ENCODE results near the gene COQ8A. TPM values are rescaled to one million over a fixed set of nuclear protein-coding genes. Genes with fewer than 3 reads are reported as not detected.
"Not testable (repeated sequence)": the region's sequence is repeated elsewhere in the genome, so short reads cannot be mapped to it uniquely, and the experiment has no call there.

Gene COQ8A
- total RNA-seq, 8 experiments from 2014 or later, result 12.8 to 31.6 (median 22.9) TPM

DNA sequence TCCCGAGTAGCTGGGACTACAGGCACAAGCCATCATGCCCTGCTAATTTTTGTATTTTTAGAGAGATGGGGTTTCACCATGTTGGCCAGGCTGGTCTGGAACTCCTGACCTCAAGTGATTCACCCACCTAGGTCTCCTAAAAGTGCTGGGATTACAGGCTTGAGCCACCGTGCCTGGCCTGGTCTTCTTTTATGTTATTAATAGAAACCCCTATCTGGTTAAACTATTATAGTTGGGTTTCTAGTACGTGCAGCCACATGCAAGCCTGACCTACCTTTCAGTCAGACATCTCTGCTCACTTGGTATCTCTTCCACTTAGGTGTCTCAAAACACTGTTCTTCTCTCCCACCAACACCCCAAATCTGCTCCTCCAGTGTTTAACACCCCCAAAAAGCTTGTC is 35.3 kb upstream of the COQ8A start:
- Histone ChIP-seq H3K4me3 (no peak overlapping the region), H3K4me1 (replicated peaks in 1 of 2) (no peaks in the 10 kb centered on the region), H3K27ac (no peak overlapping the region)
- no peak for ATAC-seq (replicated peaks in 6 of 8)
- 83 to 100% (median 95%) methylated on average over 1 to 3 of the region's 3 CpGs; no CpG with 5 or more reads in 6 of the 10 experiments for WGBS, 10 experiments
- in situ Hi-C loops (cut with MboI; ENCODE audit: low pct_unique_long_range_greater_than_20kb in 2 of 9, low sequenced_read_pairs in 9 of 9, unreplicated experiment in 9 of 9), result no loop called here

DNA sequence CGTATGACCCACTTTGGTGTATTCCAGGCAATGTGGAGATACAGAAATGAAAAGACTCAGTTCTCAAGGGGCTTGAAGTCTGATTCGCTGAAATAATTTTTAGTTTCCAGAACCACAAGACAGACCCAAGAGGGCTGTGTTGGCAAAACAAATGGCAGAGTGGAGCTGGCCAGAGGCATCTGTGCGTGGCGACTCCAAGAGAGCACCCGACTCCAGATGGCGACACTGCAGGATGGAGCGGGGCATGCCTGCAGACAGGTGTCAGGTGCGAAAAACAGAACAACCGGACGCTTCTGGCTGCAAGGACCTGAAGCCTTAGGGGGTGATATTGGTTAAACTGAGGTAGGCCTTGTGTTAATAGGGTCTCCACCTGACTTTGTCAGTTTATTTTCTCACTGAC is 31.7 kb upstream of the COQ8A start:
- in situ Hi-C loops (cut with MboI; ENCODE audit: low pct_unique_long_range_greater_than_20kb in 2 of 9, low sequenced_read_pairs in 9 of 9, unreplicated experiment in 9 of 9), result no loop called here
- ATAC-seq (replicated peaks in 6 of 8), result no peak
- no peaks in the 10 kb centered on the region for H3K4me1 ChIP-seq (replicated peaks in 1 of 2)
- no peak overlapping the region for H3K4me3 ChIP-seq
- WGBS, 10 experiments, result 50 to 100% (median 96%) methylated on average over 1 to 10 of the region's 10 CpGs; no CpG with 5 or more reads in 2 of the 10 experiments
- H3K27ac ChIP-seq, result no peak overlapping the region

DNA sequence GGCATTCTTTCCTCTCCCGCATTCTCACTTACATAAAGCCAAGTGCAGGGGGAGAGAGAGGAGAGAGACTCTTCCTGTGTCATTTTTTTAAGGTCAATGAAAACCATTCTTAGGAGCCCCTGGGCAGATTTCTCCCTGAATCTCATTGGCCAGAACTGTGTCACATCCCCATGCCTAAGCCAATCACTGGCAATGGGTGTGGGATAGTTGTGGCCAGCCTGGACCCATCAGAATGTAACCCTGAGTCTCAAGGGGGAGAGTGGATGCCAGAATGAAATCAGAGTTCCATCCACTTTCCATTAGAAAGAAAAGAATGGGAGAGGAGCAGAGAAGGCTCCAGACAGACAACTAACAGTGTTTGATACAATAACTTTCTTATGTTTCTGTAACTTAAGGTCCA is 31.2 kb upstream of the COQ8A start:
- in situ Hi-C loops (cut with MboI; ENCODE audit: low pct_unique_long_range_greater_than_20kb in 2 of 9, low sequenced_read_pairs in 9 of 9, unreplicated experiment in 9 of 9), result no loop called here
- no peak overlapping the region for H3K27ac ChIP-seq
- ATAC-seq (replicated peaks in 6 of 8), result peak in 1 of 8 experiments; percentile 35
- no peaks in the 10 kb centered on the region for H3K4me1 ChIP-seq (replicated peaks in 1 of 2)
- 17 to 100% (median 100%) methylated on average over 1 of the region's 1 CpG; no CpG with 5 or more reads in 4 of the 10 experiments for whole genome bisulfite sequencing, 10 experiments
- no peak overlapping the region for H3K4me3 ChIP-seq

DNA sequence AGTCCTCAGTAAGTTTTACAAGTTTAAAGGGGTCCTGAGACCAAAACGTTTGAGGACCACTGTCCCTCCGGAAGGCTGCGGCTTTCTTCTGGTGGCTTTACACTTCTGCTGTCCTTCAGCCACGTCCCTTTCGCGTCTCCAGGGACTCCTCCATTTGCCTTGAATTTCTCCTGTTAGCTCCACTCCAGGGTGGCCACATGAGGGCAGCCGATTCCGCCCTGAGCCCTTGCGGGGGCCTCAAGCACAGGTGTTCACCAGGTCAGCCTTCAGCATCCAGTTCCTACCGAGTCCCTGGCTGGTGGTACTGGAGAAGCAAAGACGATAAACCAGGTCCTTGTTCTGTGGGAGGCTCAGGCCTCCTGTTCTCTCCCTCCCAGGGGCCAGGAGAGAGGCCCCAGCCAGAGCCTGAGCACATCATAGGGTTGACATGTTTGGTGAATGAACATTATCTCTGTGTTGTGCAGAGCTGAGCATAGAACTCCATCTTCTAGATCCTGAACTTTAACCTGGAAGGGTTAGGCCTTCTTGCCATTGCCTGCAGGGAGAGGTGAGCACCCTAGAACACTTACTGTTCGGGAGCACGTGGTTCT is 27.4 kb upstream of the COQ8A start:
- ATAC-seq (replicated peaks in 6 of 8), result peak; percentile 22 to 74 (median 54)
- H3K4me1 ChIP-seq (replicated peaks in 1 of 2), result no peaks in the 10 kb centered on the region
- H3K4me3 ChIP-seq, result no peak overlapping the region
- in situ Hi-C loops (cut with MboI; ENCODE audit: low pct_unique_long_range_greater_than_20kb in 2 of 9, low sequenced_read_pairs in 9 of 9, unreplicated experiment in 9 of 9), result no loop called here
- WGBS, 10 experiments, result 45 to 80% (median 57%) methylated on average over 4 to 13 of the region's 13 CpGs; no CpG with 5 or more reads in 2 of the 10 experiments
- no peak overlapping the region for H3K27ac ChIP-seq

DNA sequence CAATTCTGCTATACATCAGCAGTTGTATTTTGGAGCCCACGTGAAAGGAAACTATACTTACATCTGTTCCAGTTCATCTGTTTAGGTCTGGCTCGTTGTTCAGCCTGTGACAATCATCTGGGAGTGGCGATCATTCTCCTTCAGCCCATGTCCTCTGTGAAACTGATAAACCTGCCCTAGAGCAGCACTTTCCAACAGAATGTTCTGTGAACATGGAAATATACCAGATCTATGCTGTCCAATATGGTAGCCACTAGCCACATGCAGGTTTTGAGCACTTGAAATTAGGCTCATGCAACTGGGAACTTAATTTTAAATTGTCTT is 24.5 kb upstream of the COQ8A start:
- H3K4me1 ChIP-seq (replicated peaks in 1 of 2), result no peaks in the 10 kb centered on the region
- no peak overlapping the region for H3K27ac ChIP-seq
- ATAC-seq (replicated peaks in 6 of 8), result no peak
- H3K4me3 ChIP-seq, result no peak overlapping the region
- WGBS, 10 experiments, result 0 to 100% (median 73%) methylated on average over 1 to 3 of the region's 3 CpGs
- in situ Hi-C loops (cut with MboI; ENCODE audit: low pct_unique_long_range_greater_than_20kb in 2 of 9, low sequenced_read_pairs in 9 of 9, unreplicated experiment in 9 of 9), result no loop called here

DNA sequence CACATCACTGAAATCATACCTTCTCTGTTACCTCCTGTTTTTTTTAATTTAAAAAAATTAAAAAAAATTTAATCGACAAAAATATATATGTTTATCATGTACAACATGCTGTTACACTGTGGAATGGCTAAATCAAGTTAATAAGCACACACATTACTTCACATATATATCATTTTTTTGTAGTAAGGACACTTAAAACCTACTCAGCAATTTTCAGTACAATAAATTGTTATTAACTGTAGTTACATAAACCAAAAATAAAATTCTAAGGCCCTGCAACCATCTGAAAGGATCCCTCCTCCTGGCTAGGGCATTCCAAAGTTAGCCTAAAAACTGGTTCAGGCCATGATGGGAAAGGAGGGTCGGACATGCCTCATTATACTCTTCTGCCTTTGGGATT is 23.6 kb upstream of the COQ8A start:
- ATAC-seq (replicated peaks in 6 of 8), result no peak
- Histone ChIP-seq H3K27ac (no peak overlapping the region), H3K4me3 (no peak overlapping the region), H3K4me1 (replicated peaks in 1 of 2) (no peaks in the 10 kb centered on the region)
- in situ Hi-C loops (cut with MboI; ENCODE audit: low pct_unique_long_range_greater_than_20kb in 2 of 9, low sequenced_read_pairs in 9 of 9, unreplicated experiment in 9 of 9), result no loop called here
- 43 to 100% (median 71%) methylated on average over 1 to 2 of the region's 2 CpGs for WGBS, 10 experiments

DNA sequence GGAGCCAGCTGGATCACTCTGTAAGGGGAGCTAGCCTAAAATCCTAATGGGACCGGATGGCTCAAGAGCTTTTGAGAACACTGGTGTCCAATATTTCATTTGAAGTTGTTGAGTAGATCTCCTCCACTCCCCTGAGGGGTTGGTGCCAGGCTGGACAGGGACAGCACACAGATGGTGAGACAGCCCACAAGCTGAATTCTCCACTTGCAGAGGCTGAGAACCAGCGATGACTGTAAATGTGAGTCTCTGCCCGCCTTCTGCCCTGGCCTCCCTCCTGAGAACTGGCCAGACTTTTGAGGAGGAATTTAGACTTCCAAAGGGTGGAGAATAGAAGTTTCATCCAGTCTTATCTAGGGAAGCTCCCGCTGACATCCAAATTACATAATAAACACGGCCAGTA is 20.5 kb upstream of the COQ8A start:
- no peak overlapping the region for H3K27ac ChIP-seq
- in situ Hi-C loops (cut with MboI; ENCODE audit: low pct_unique_long_range_greater_than_20kb in 2 of 9, low sequenced_read_pairs in 9 of 9, unreplicated experiment in 9 of 9), result no loop called here
- 63 to 100% (median 90%) methylated on average over 1 to 5 of the region's 5 CpGs; no CpG with 5 or more reads in 2 of the 10 experiments for WGBS, 10 experiments
- no peak for ATAC-seq (replicated peaks in 6 of 8)
- no peaks in the 10 kb centered on the region for H3K4me1 ChIP-seq (replicated peaks in 1 of 2)
- H3K4me3 ChIP-seq, result no peak overlapping the region

DNA sequence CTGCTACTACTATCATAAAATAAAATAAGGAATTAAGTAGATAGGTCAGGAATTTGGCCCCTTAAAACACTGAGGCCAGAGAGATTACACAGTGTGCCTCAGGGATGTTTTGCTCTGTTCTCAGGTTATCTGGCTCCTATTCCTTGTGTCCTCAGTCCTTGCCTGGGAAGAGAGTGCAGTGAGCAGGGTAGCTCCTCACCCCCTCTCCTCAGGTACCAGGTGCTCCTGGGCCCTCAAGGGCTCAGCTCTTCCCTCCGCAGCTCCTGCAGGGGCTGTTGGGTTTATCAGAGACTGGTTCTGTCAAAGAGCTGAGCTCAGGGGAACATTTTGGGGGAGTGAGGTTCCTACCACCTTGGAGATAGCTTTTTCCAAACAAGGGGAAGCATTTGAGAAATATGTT is 20.1 kb upstream of the COQ8A start:
- no peak for ATAC-seq (replicated peaks in 6 of 8)
- Histone ChIP-seq H3K4me1 (replicated peaks in 1 of 2) (no peaks in the 10 kb centered on the region), H3K4me3 (no peak overlapping the region), H3K27ac (no peak overlapping the region)
- WGBS, 10 experiments, result 33 to 100% (median 84%) methylated on average over 1 of the region's 1 CpG; no CpG with 5 or more reads in 6 of the 10 experiments
- in situ Hi-C loops (cut with MboI; ENCODE audit: low pct_unique_long_range_greater_than_20kb in 2 of 9, low sequenced_read_pairs in 9 of 9, unreplicated experiment in 9 of 9), result no loop called here

DNA sequence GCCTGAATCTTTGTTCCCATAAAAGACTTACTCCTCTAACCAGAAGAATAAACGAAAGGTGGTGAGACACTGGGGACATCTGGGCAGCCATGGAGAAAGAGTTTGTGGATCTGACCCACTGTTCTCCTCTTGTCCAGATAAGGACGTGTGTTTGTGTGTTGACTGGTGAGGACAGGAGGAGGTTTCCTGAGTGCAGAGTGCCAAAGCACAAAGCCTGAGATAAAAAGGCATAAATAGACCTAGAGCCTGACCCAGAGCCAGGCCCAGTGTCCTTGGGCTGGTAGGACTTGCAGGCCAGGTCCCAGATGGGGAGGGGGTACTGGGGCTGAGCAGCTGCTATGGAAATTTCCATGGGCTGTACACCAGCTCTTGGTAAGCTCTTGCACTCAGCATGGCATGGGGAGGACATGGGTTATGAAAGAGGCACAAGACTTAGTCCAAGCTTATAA is 19.6 kb upstream of the COQ8A start:
- Histone ChIP-seq H3K4me1 (replicated peaks in 1 of 2) (no peaks in the 10 kb centered on the region), H3K4me3 (no peak overlapping the region), H3K27ac (no peak overlapping the region)
- ATAC-seq (replicated peaks in 6 of 8), result no peak
- in situ Hi-C loops (cut with MboI; ENCODE audit: low pct_unique_long_range_greater_than_20kb in 2 of 9, low sequenced_read_pairs in 9 of 9, unreplicated experiment in 9 of 9), result no loop called here
- 0 to 100% (median 56%) methylated on average over 1 to 2 of the region's 2 CpGs; no CpG with 5 or more reads in 3 of the 10 experiments for WGBS, 10 experiments

DNA sequence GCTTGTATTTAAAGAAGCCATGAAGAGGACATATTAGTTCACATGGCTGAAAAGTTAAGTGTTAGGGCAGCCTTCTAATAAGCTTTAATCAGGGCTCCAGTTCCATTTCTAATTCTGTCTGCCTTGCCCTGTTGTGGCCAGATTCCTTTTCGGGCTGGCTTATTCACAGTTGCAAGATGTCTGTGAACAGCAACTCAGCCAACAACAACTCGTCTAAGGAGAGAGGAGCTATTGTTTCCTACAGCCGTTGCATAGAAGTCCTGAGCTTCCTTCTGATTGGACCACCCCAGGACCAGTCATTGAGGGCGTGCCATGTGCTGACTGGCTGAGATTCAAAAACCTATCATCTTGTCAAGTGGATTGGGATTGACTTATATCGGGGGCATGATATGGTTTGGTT is 18.6 kb upstream of the COQ8A start:
- no peak overlapping the region for H3K27ac ChIP-seq
- H3K4me3 ChIP-seq, result no peak overlapping the region
- 43 to 100% (median 82%) methylated on average over 1 to 5 of the region's 5 CpGs; no CpG with 5 or more reads in 4 of the 10 experiments for WGBS, 10 experiments
- ATAC-seq (replicated peaks in 6 of 8), result no peak
- no peaks in the 10 kb centered on the region for H3K4me1 ChIP-seq (replicated peaks in 1 of 2)
- in situ Hi-C loops (cut with MboI; ENCODE audit: low pct_unique_long_range_greater_than_20kb in 2 of 9, low sequenced_read_pairs in 9 of 9, unreplicated experiment in 9 of 9), result no loop called here

DNA sequence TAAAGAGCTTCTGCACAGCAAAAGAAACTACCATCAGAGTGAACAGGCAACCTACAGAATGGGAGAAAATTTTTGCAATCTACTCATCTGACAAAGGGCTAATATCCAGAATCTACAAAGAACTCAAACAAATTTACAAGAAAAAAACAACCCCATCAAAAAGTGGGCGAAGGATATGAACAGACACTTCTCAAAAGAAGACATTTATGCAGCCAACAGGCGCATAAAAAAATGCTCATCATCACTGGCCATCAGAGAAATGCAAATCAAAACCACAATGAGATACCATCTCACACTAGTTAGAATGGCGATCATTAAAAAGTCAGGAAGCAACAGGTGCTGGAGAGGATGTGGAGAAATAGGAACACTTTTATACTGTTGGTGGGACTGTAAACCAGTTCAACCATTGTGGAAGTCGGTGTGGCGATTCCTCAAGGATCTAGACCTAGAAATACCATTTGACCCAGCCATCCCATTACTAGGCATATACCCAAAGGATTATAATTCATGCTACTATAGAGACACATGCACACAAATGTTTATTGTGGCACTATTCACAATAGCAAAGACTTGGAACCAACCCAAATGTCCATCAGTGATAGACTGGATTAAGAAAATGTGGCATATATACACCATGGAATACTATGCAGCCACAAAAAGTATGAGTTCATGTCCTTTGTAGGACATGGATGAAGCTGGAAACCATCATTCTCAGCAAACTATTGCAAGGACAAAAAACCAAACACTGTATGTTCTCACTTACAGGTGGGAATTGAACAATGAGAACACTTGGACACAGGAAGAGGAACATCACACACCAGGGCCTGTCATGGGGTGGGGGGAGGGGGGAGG is 10.6 kb upstream of the COQ8A start:
- not testable (repeated sequence) for ATAC-seq (replicated peaks in 6 of 8); H3K4me3 ChIP-seq; H3K4me1 ChIP-seq (replicated peaks in 1 of 2); H3K27ac ChIP-seq
- no CpG with 5 or more reads among the region's 5 CpGs for WGBS, 10 experiments
- in situ Hi-C loops (cut with MboI; ENCODE audit: low pct_unique_long_range_greater_than_20kb in 2 of 9, low sequenced_read_pairs in 9 of 9, unreplicated experiment in 9 of 9), result loop anchor here in 1 of 9 experiments (25.0 kb wide), 1 partner anchor 292 kb away; no protein-coding TSS in a partner anchor

DNA sequence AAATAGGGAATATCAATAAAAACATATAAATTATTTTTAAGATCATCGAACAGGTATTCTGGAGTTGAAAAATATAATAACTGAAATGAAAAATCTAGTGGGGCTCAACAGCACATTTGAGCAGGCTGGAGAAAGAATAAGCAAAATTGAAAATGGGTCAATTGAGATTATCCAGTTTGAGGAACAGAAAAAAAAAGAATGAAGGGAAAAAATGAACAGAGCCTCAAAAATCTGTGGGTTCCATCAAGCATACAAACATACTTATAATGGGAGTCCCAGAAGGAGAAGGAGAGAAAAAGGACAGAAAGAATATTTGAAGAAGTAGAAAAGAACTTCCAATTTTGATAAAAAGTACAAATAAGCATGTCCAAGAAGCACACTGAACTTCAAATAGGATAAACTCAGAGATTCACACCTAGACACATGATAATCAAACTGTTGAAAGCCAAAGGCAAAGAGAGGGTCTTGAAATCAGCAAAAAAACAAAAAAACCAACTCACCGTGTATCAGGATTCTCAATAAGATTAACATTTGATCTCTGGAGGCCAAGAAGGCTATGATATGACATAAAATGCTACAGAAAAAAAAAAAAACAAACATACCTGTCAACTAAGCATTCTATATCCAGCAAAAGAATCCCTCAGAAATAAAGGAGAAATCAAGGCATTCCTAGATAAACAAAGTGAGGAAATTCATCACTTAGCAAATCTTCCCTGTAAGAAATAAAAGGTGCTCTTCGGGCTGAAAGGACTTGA is 5.4 kb upstream of the COQ8A start:
- no peak for ATAC-seq (replicated peaks in 6 of 8)
- 18 to 96% (median 66%) methylated on average over 3 of the region's 3 CpGs for WGBS, 10 experiments
- in situ Hi-C loops (cut with MboI; ENCODE audit: low pct_unique_long_range_greater_than_20kb in 2 of 9, low sequenced_read_pairs in 9 of 9, unreplicated experiment in 9 of 9), result loop anchor here in 1 of 9 experiments (25.0 kb wide), 1 partner anchor 297 kb away; no protein-coding TSS in a partner anchor

More for the DNA sequence above, 5.4 kb upstream of the COQ8A start:
- Histone ChIP-seq H3K27ac (no peak overlapping the region), H3K4me1 (replicated peaks in 1 of 2) (peaks cover 7 to 9% of the 10 kb centered on the region in 2 donors), H3K4me3 (no peak overlapping the region)

All from motor neuron (in vitro differentiated cells).